HL-60/S4 treated with phorbol 12-myristate 13-acetate at 8.2 ng/mL for 4 days and 3 days (cell line): ENCODE results near the gene C11orf68.
"Not testable (repeated sequence)": the region's sequence is repeated elsewhere in the genome, so short reads cannot be mapped to it uniquely, and the experiment has no call there.

Experiments
- in situ Hi-C: fragments of 300-500 bp; cut with MboI; formaldehyde crosslinking; loops from 2 replicates; pipeline ENCODE4 v1.15.0; 2022; ENCODE audit warnings: low sequenced_read_pairs

Gene C11orf68

DNA sequence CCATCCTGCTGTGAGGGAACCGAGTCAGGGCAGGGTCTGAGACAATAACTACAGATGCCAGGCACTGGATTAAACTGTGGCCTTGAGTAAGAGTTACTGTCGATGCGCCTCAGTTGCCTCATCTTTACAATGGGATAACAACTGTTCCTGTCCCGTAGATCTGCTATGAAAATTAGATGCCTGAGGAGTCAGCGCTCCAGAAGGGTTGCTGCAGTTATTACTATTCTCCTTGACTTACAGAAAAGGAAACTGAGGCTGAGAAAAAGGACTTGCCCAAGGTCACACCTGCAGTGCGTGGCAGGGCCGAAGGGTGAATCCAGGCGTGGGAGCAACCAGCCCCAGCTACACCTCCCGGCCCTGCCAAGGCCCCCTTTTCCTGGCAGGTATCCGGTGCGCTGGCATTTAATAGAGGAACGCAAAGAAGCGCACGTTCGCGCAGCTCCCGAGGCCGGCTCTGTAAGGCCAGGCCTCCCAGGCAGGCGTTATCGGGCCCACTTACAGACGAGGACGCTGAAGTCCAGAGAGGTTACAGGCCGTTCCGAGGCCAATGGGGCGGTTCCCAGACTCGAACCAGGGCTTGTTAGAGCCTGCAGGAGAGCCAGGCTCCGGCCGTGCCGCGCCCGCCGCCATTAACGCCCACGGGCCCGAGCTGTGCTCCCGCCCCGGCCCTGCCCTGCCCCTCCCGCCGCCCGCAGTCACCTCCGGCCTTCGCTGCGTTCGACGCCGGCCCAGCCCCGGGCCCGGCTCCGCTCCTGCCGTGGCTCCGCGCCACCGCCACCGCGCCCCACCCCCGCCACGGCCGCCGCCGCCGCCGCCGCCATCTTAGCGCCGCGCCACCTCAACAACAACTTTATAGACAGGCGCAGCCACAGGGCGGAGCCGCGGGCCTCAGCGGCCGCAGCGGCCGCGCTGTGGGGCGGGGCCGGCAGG, at the start of gene C11orf68:
Gene C11orf68 (minus strand): TSS at position 852 of the 930 bp plus-strand sequence. CDS start 31 bp downstream, at position 821.
- in situ Hi-C loops: no loop called here

DNA sequence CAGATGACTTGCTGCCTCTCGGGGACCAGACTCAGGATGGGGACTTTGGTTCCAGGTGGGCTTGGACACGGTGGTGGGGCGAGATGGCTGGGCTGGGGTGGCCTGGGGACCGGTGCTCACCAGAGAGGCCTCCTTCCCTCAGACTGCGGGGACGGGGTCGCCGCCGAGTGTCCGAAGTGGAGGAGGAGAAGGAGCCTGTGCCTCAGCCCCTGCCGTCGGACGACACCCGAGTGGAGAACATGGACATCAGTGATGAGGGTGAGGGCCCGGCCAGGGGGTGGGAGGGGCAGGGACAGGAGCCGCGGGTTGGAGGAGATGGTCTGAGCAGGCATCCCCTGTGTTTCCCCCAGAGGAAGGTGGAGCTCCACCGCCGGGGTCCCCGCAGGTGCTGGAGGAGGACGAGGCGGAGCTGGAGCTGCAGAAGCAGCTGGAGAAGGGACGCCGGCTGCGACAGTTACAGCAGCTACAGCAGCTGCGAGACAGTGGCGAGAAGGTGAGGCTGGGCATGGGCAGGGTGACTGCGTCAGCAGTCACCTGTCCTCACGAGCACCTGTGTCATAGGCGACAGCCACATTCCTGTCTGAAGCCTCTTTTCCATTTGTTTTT, 48.6 kb upstream of the C11orf68 start:
- in situ Hi-C loops: no loop called here

DNA sequence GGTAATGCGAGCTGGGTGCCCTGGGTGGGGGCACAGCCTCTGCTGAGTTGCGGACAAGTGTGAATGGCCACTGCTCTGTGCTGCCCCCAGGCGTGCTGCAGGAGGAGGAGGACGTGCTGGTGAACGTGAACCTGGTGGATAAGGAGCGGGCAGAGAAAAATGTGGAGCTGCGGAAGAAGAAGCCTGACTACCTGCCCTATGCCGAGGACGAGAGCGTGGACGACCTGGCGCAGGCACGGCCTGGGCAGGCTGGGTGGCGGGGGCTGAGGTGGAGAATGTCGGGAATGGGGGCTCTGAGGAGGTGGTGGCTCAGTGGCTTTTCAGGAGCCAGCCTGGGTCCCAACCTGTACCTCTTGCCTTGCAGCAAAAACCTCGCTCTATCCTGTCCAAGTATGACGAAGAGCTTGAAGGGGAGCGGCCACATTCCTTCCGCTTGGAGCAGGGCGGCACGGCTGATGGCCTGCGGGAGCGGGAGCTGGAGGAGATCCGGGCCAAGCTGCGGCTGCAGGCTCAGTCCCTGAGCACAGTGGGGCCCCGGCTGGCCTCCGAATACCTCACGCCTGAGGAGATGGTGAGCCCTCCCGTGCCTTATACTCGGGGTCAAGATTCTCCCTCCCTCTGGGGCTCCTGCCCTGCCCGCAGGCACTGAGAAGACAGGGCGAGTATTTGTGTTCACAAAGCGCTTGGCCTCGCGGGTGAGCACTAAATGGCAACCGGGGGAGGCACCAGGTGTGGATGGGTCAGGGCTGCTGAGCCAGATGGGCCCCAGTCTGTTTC, 47.3 kb upstream of the C11orf68 start:
- in situ Hi-C loops: no loop called here

DNA sequence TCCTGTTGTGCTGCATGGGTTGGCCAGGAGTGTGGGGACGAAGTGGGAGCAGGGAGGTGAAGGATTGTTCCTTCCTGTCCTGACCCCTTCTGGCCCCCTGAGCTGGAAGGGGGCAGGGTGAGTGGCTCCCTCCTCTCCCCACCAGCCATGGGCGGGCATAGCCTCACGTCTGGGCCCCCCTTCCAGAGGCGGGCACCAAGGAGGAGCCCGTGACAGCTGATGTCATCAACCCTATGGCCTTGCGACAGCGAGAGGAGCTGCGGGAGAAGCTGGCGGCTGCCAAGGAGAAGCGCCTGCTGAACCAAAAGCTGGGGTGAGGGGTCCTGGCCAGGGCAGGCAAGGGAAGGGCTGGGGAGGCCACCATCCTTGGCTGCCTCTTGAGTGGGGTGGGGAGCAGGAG, 46.0 kb upstream of the C11orf68 start:
- in situ Hi-C loops: no loop called here

DNA sequence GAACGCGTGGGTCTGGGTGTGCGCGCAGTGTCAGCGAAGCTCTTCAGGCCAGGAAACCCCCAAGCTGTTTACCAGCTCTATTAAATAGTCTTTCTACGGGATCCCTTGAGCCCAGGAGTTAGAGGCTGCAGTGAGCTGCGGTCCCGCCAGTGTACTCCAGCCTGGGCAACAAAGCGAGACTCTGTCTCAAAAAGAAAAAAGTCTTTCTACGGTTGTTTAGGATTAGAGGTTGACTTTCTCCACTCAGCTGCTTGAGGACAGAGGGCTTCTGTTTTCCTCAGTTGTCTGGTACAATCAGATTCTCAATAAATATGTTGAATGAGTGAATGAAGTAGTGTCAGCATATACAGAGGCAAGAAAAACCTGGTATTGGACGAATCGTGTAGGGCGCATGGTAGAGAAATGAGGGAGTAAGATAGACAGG, 43.3 kb upstream of the C11orf68 start:
- in situ Hi-C loops: no loop called here

DNA sequence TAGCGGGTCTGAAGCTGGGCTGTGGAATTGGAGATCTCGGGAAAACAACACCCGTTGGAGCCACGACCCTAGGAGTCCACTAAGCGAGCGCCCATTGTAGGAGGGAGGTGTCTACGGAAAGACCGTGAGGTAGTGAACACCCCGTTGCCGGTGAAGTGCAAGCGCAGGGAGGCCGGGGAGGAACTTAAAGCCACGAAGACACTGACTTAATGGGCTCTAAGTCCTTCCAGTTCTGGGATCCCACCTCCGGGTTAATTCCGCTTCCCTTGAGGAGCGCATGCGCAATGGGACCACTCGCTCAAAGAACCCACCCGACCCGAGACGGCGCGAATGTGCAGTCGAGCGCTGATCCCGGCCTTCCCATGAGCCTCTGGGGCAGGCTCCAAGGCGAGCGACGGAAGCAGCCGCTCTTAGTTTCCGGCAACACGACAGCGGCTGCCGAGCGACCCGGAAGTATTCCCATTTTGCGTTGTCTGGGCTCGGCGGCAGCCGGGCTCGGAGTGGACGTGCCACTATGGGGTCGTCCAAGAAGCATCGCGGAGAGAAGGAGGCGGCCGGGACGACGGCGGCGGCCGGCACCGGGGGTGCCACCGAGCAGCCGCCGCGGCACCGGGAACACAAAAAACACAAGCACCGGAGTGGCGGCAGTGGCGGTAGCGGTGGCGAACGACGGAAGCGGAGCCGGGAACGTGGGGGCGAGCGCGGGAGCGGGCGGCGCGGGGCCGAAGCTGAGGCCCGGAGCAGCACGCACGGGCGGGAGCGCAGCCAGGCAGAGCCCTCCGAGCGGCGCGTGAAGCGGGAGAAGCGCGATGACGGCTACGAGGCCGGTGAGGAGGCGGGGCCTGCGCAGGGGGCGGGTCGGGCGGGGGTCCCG, 42.6 kb upstream of the C11orf68 start, which contains the start of gene SART1:
Gene SART1 (plus strand): TSS at position 468 of the 874 bp plus-strand sequence. CDS start 47 bp downstream, at position 515.
- in situ Hi-C loops: no loop called here

DNA sequence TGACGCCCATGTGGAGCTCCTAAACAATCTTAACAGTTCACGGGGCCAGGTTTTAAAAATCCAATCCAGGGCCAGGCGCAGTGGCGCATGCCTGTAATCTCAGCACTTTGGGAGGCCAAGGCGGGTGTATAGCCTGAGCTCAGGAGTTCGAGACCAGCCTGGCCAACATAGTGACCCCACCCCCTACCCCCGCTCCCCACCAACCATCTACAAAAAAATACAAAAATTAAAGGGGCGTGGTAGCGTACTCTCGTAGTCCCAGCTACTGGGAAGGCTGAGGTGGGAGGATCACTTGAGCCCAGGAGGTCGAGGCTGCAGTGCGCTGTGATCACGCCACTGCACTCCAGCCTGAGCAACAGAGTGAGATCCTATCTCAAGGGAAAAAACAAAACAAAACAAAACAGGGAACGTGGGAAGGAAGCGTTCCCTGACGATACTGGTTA, 42.0 kb upstream of the C11orf68 start:
- in situ Hi-C loops: no loop called here

DNA sequence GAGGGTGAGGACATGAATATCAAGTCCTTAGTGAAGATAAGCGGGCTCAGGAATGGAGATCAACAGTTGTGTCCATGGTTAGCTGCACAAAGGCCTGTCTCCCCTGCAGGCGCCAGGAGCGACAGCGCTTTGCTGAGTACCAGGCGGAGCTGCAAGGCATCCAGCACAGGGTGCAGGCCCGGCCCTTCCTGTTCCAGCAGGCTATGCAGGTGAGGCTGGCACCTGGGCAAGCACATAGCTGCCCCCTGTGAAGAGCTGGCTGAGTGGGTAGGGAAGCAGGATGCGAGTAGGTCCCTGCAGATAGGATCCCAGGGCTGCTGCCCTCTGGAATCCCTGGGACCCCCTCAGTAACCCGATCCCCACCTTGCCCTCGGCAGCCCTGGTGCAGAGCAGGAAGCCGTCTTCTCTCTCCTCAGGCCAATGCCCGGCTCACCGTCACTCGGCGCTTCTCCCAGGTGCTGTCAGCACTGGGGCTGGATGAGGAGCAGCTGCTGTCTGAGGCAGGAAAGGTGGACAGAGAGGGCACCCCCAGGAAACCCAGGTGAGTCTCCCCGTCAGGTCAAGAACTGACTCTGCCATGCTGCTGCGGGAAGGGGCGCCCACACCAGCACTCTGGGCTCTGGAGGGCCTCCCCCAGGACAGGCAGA, 40.0 kb upstream of the C11orf68 start:
- in situ Hi-C loops: no loop called here

DNA sequence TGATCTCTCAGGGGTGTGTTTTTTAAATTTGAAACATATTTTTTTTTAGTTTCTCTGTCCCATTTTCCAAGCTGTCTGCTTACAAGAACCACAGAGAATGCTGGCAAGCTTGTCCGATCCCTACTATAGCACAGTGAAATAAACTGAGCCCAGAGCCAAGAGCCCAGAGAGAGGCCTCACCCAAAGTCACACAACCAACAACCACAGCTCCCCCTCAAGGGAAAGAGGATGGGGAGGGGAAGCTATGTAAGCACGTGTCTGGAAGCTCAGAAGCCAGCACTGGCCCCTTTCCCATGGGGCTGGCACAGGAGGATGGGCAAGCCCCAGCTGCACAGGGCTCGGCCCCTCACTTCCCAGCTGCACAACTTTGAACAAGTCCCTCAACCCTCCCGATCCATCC, 39.4 kb upstream of the C11orf68 start:
- in situ Hi-C loops: no loop called here

DNA sequence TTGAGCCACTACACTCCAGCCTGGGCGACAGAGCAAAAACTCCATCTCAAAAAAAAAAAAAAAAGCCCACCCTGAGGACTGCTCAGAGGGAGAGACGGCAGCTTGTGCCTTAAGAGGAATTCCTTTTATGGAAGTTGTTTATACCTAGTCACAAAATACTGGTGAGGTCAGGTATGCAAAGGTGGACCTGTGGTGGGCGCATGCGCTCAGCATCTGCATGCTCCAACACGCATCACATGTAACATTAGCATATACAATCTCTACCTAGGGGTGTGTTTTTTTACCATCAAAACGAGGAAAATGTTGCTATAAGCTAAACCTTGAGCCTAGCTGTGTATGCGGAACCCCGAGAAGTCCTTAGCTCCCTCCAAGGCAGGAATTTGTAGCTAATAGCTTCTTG, 35.9 kb upstream of the C11orf68 start:
- in situ Hi-C loops: no loop called here

DNA sequence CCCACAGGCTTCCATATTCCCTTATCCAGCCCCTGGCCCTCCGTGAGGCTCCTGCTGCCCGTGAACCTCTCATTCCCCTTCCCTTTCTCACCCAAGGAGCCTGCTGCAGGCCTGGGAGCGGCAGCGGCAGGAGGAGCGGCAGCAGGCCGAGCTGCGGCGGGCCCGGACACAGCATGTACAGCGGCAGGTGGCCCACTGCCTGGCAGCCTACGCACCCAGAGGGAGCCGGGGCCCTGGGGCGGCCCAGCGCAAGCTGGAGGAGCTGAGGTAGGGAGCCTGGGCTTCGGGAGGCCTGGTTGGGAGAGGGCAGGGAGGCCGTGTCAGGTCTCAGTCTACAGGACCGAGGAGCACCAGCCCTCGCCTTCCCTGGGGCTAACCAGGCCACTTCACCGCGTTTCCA, 34.6 kb upstream of the C11orf68 start:
- in situ Hi-C loops: no loop called here

DNA sequence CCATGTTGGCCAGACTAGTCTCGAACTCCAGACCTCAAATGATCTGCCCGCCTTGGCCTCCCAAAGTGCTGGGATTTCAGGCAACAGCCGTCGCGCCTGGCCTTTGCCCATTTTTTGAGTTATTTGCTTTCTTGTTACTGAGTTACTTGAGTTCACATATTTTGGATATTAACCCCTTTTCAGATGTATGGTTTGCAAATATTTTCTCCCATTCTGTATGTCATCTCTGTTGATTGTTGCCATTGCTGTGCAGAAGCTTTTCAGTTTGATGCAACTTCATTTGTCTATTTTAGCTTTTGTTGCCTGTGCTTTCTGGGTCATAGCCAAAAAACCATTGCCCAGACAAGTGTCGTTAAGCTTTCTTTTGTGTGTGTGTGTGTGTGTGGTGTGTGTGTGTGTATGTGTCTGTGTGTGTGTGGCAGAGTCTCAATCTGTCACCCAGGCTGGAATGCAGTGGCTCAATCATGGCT, 33.2 kb upstream of the C11orf68 start:
- in situ Hi-C loops: no loop called here

DNA sequence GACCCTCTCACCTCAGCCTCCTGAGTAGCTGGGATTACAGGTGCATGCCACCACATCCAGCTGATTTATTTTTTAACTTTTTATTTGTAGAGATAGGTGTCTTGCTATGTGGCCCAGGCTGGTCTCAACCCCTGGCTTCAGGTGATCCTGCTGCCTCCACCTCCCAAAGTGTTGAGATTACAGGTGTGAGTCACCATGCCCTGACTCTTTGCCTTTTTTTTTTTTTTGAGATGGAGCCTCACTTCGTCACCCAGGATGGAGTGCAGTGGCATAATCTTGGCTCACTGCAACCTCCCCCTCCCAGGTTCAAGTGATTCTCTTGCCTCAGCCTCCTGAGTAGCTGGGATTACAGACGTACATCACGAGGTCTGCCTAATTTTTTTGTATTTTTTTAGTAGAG, 32.8 kb upstream of the C11orf68 start:
- in situ Hi-C loops: not testable (repeated sequence)

DNA sequence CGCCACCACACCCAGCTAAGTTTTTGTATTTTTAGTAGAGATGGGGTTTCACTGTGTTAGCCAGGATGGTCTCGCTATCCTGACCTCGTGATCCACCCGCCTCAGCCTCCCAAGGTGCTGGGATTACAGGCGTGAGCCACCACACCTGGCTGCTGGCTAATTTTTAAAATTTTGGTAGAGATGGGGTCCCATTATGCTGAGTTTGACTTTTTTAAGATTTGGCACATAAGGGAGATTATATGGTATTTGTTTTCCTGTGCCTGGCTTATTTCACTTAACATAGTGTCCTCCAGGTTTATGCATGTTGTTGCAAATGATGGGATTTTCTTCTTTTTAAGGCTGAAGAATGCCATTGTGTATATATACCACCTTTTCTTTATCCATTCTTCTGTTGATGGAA, 31.8 kb upstream of the C11orf68 start:
- in situ Hi-C loops: not testable (repeated sequence)

DNA sequence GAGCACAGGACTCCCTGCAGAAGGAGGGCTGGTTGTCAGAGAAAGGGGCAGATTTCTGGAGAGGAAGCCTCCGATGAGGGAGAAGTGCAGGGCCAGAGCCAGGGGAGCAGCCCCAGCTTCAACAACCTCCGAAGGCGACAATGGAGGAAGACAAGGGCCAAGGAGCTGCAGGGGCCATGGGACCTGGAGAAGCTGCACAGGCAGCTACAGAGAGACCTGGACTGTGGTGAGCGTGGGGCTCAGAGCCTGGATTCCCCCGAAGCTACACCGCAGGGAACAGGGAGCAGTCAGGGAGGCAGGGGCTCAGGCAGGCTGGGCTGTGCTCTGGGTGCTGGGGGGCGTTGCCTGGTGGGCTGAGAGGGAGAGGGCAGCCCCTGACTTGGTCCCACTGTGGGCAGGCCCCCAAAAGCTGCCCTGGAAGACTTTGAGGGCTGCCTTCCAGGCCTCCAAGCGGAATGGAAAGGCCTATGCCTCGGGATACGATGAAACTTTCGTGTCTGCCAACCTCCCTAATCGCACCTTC, 28.8 kb upstream of the C11orf68 start:
- in situ Hi-C loops: no loop called here

DNA sequence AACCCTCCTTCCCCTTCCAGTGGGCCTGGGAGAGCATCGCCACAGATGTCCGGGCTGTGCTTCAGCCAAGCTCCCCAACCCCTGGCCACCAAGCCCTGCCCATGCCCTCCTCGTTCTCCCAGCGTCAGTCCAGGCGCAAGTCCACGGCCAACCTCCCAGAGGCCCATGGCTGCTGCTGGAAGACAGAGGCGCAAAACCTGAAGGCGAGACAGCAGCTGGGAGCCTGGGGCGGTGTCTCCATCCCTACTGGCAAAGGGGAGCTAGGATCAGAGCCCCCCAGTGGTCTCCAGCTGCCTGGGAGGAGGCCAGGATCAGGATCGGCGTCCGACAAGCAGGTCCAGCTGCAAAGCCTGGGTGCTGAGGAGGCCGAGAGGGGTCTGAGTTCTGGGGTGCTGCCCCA, 28.3 kb upstream of the C11orf68 start:
- in situ Hi-C loops: no loop called here

DNA sequence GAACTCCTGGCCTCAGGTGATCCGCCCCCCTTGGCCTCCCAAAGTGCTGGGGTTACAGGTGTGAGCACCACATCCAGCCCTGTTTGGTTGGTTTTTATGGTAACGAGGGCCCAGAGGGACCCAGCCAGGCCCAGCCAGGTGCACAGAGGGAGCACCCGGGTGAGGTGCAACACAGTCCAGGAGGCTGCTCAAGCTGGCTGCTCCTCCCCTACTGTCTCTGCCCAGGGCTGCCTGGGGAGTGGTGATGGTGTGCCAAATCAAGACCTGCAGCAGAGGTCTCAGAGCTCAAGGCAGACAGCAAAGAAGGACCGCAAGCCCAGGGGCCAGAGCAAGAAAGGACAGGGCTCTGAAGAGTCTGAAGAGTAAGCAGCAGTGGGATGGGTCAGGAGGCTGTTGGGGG, 27.8 kb upstream of the C11orf68 start:
- in situ Hi-C loops: no loop called here

DNA sequence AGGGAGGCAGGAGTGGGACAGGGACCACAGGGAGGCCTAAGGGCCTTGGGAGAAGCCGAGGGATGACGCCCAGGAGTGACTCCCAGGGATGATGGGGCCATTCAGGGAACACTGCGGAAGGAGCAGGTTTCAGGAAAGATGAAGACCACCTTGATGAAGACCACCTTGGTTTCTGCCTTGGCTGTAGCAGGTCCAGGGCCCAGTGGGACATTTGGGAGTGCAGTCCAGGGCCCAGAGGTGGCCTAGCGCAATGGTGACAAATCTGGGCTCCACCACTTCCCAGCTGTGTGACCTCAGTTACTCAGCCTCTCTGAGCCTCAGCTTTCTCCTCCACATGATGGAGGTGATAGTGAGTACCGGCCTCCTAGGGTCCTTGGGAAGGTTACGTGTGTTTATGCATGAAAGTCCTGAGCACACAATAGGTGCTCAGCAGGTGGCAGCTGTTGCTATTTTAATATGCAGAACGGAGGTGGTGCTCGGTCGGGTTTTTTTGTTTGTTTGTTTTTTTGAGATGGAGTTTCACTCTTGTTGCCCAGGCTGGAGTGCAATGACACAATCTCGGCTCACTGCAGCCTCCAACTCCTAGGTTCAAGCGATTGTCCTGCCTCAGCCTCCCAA, 27.2 kb upstream of the C11orf68 start:
- in situ Hi-C loops: no loop called here

DNA sequence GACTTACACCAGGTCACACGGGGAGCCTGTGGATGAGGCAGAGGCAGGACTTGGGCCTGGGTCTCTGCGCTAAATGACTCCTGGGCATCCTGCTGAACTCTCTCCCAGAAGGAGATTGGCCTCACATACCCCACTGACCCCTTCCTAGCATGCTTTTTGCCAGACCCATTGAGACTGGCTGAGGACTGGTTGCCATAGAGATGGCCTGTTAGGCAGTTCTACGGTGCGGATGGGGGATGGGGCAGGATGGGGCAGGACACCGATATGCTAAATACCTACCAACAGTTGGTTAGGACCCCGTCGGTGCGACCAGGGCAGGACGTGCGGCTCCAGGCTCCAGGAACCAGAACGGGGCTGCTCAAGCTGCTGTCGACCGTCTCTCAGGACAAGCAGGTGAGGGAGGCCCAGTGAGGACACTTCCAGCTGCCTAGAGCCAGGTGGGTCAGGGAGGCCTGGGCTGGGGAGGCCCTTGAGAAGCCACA, 26.6 kb upstream of the C11orf68 start, which contains the start of gene TSGA10IP:
Gene TSGA10IP (plus strand): TSS at position 51 of the 482 bp plus-strand sequence. CDS start 196 bp downstream, at position 247.
- in situ Hi-C loops: no loop called here
